GM12878 (cell line): Measurements from ENCODE around the gene CUL9. TPM values are rescaled to one million over a fixed set of nuclear protein-coding genes. Genes with fewer than 3 reads are reported as not detected.
A peak's percentile ranks its signal among the peaks of the same experiment; 100 is the strongest.

ENCODE experiments used
- ATAC-seq: fragments of 200-7000 bp; cut with Tn5 transposase; 3 replicates; pipeline ENCODE4 v1.9.1; 2020; ENCODE audit warnings: mild to moderate bottlenecking, moderate library complexity
- BruUV-seq: library from RNA; stranded (reverse); fragments of 400-500 nt; replicated peaks from 2 replicates; lab custom pipeline; 2021; lab: Mats Ljungman, UMichigan
- CTCF ChIA-PET: fragments of 300-600 bp; sonication (Branson Sonifier 250); formaldehyde crosslinking; extraction: SDS; loops from one replicate; lab custom pipeline; 2021; ENCODE audit warnings: inconsistent platforms; lab: Yijun Ruan, JAX
- POLR2A ChIA-PET: fragments of 350-600 bp; formaldehyde crosslinking; extraction: SDS; loops from one replicate; lab custom pipeline; 2021; ENCODE audit warnings: inconsistent platforms; lab: Charles Lee
- RAD21 ChIA-PET: fragments of 300-600 bp; sonication (Branson Sonifier 250); formaldehyde crosslinking; loops from one replicate; lab custom pipeline; 2023; ENCODE audit warnings: antibody characterized with exemption; ENCODE audit not compliant: unreplicated experiment; lab: Charles Lee
- SMC1A ChIA-PET: fragments of 300-600 bp; sonication (Branson Sonifier 250); formaldehyde crosslinking; loops from one replicate; lab custom pipeline; 2023; ENCODE audit not compliant: unreplicated experiment, uncharacterized antibody; lab: Charles Lee
- DNase-seq: peaks from one replicate; pipeline ENCODE4 v3.0.0-alpha.2; 2011; ENCODE audit warnings: low read depth, low spot score
- FAIRE-seq: peaks from 3 replicates; lab custom pipeline; 2011; peaks lifted over from hg19 to GRCh38; lab: Jason Lieb, UNC
- H2AFZ ChIP-seq: 2 replicates; pipeline ENCODE4 v1.6.0; 2011; ENCODE audit warnings: low read depth, low read length, control low read depth; ENCODE audit not compliant: control insufficient read depth
- H3K27ac ChIP-seq: 2 replicates; pipeline ENCODE4 v1.5.1; 2011; ENCODE audit warnings: control low read depth; ENCODE audit not compliant: control insufficient read depth, insufficient read depth
- H3K27me3 ChIP-seq, 2 experiments: replicated peaks in 1 of 2; 2 replicates each; pipeline versions ENCODE4 v1.6.0 to v1.6.1; 2011; ENCODE audit warnings: low read length in 1 of 2; ENCODE audit not compliant: control insufficient read depth in 2 of 2, insufficient read depth in 2 of 2
- H3K36me3 ChIP-seq, 2 experiments: 2 replicates each; pipeline ENCODE4 v1.5.1; 2011; ENCODE audit warnings: low read length in 1 of 2; ENCODE audit not compliant: control insufficient read depth in 2 of 2, insufficient read depth in 2 of 2
- H3K4me1 ChIP-seq: 2 replicates; pipeline ENCODE4 v1.6.1; 2011; ENCODE audit warnings: mild to moderate bottlenecking, low read length, moderate library complexity, mixed read lengths; ENCODE audit not compliant: control insufficient read depth, insufficient read depth
- H3K4me2 ChIP-seq: 2 replicates; pipeline ENCODE4 v1.6.0; 2011; ENCODE audit warnings: control low read depth; ENCODE audit not compliant: control insufficient read depth, insufficient read depth
- H3K4me3 ChIP-seq: fragments of 200-600 bp; sonication (generic); 2 replicates; pipeline ENCODE4 v1.5.1; 2016
- H3K79me2 ChIP-seq: 2 replicates; pipeline ENCODE4 v1.6.0; 2011; ENCODE audit warnings: low read length; ENCODE audit not compliant: control insufficient read depth, insufficient read depth
- H3K9ac ChIP-seq: 2 replicates; pipeline ENCODE4 v1.8.0; 2011; ENCODE audit warnings: low read length, control low read depth, mixed read lengths; ENCODE audit not compliant: control insufficient read depth, insufficient read depth
- H3K9me3 ChIP-seq: replicated peaks from 3 replicates; pipeline ENCODE4 v1.5.1; 2011; ENCODE audit warnings: mild to moderate bottlenecking, low read length; ENCODE audit not compliant: control insufficient read depth, insufficient read depth
- H4K20me1 ChIP-seq: 2 replicates; pipeline ENCODE4 v1.6.0; 2011; ENCODE audit not compliant: control insufficient read depth, insufficient read depth
- EZH2 ChIP-seq: IDR thresholded peaks from 2 replicates; pipeline ENCODE4 v1.6.1; 2012; ENCODE audit warnings: low read depth, mild to moderate bottlenecking, control low read depth, inconsistent platforms, low read length, borderline replicate concordance; ENCODE audit not compliant: control insufficient read depth
- HSF1 ChIP-seq: fragments of 150-350 bp; IDR thresholded peaks from 2 replicates; pipeline ENCODE4 v1.6.1; 2014; ENCODE audit warnings: mild to moderate bottlenecking, low read depth, low read length
- REST ChIP-seq: IDR thresholded peaks from 2 replicates; pipeline ENCODE4 v1.6.1; 2012; ENCODE audit warnings: mild to moderate bottlenecking, low read depth, low read length
- ZNF24 ChIP-seq: fragments of 450-650 bp; IDR thresholded peaks from 2 replicates; pipeline ENCODE4 v1.6.1; 2017; ENCODE audit warnings: antibody characterized with exemption, mild to moderate bottlenecking
- WGBS: methylation state at CpG from one replicate; pipeline ENCODE4 v1.1.6; 2016; ENCODE audit warnings: low lambda C conversion rate; ENCODE audit not compliant: insufficient replicate concordance, insufficient coverage; ENCODE audit errors: missing lambda C conversion rate; 5-methylcytosine and 5-hydroxymethylcytosine counted together
- in situ Hi-C: fragments of 300-500 bp; cut with MboI; formaldehyde crosslinking; loops from 9 replicates; pipeline ENCODE4 v1.14.3; 2018; ENCODE audit warnings: mixed read lengths
- intact Hi-C: fragments of 100-400 bp; cut with micrococcal nuclease; formaldehyde crosslinking; loops from one replicate; pipeline ENCODE4 v1.14.2; 2022; ENCODE audit not compliant: unreplicated experiment
- polyA plus RNA-seq, 11 experiments: library from polyadenylated mRNA; depleted of rRNA in 4 of 11; unstranded in 6 of 11; stranded (reverse) in 5 of 11; fragments of >200 nt; fragmentation: Nextera tagmentation in 4 of 11; fragmentation: Illumina TruSeq in 1 of 11; extraction: Ambion mirVana in 4 of 11; extraction: Trizol in 1 of 11; gene quantifications; 1 replicate in 1 of 11; 2 replicates in 10 of 11; pipeline versions ENCODE4 v1.2.1 to v1.2.3, GENCODE V29; 2011 to 2016; ENCODE audit warnings: inconsistent platforms in 2 of 11, missing spikeins in 2 of 11, low read depth in 1 of 11
- total RNA-seq, 4 experiments: library from RNA; depleted of rRNA in 3 of 4; stranded (reverse); fragments of >200 nt in 3 of 4; fragmentation: Illumina TruSeq in 1 of 4; extraction: Trizol in 1 of 4; gene quantifications; 2 replicates each; pipeline versions ENCODE4 v1.2.1 to v1.2.3, GENCODE V29; 2013 to 2021
- TF ChIP-seq, protein P1 (sequence below): fragments of 450-650 bp; IDR thresholded peaks from 2 replicates; pipeline ENCODE4 v1.6.1; 2017; ENCODE audit warnings: mild to moderate bottlenecking

Gene CUL9
- total and polyA plus RNA-seq, 10 of the 15 experiments (the other 5 are each of a cell fraction or from before 2014, with no cell fraction given) = 1.2 to 48.3 (median 17.2) TPM

GRCh38 chr6:43202451-43202850, 20.5 kb downstream of the CUL9 start (continued):
- no peak for TF ChIP-seq HSF1
- TF ChIP-seq ZNF24 = no peak
- TF ChIP-seq EZH2 = no peak
- no peak for TF ChIP-seq REST
- TF ChIP-seq, all 136 proteins: peak for 0

- in situ Hi-C loops (no loop called here), intact Hi-C loops (no loop called here)
- ChIA-PET SMC1A (no interaction called here), CTCF (no interaction called here), RAD21 (no interaction called here), POLR2A (interaction anchor here (0.6 kb wide), 1 partner anchor 134 kb away, joined by 3 read pairs; no protein-coding TSS in a partner anchor)
- no peak overlapping the region for H2AFZ ChIP-seq
- peaks cover 0 to 5% of the 10 kb centered on the region in 2 experiments; a peak in 1 of 4 replicates for H3K36me3 ChIP-seq
- H3K27me3 ChIP-seq = no peaks in the 10 kb centered on the region
- no peak overlapping the region for H3K27ac ChIP-seq
- H3K4me3 ChIP-seq = no peak overlapping the region
- no peak for ATAC-seq
- H3K9ac ChIP-seq = no peak overlapping the region
- H3K4me1 ChIP-seq = no peaks in the 10 kb centered on the region
- no peak overlapping the region for H3K4me2 ChIP-seq
- no peaks in the 10 kb centered on the region for H3K9me3 ChIP-seq
- DNase-seq = no peak
- WGBS = 90% methylated on average over 17 of the region's 17 CpGs
- no TSS peak for BruUV-seq
- H3K79me2 ChIP-seq = no peaks in the 10 kb centered on the region
- FAIRE-seq = no peak
- no peaks in the 10 kb centered on the region for H4K20me1 ChIP-seq
- TF ChIP-seq, protein P1, sequence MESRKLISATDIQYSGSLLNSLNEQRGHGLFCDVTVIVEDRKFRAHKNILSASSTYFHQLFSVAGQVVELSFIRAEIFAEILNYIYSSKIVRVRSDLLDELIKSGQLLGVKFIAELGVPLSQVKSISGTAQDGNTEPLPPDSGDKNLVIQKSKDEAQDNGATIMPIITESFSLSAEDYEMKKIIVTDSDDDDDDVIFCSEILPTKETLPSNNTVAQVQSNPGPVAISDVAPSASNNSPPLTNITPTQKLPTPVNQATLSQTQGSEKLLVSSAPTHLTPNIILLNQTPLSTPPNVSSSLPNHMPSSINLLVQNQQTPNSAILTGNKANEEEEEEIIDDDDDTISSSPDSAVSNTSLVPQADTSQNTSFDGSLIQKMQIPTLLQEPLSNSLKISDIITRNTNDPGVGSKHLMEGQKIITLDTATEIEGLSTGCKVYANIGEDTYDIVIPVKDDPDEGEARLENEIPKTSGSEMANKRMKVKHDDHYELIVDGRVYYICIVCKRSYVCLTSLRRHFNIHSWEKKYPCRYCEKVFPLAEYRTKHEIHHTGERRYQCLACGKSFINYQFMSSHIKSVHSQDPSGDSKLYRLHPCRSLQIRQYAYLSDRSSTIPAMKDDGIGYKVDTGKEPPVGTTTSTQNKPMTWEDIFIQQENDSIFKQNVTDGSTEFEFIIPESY = peak; percentile 74; the same call in 1 of the 2 replicates
- no peak for TF ChIP-seq HSF1
Measured at GRCh38 chr6:43203029-43203717, 21.2 kb downstream of the CUL9 start.
